Measurements from ENCODE around the gene MBD2.
A peak's percentile ranks its signal among the peaks of the same experiment; 100 is the strongest.

MBD2 gene

DNA sequence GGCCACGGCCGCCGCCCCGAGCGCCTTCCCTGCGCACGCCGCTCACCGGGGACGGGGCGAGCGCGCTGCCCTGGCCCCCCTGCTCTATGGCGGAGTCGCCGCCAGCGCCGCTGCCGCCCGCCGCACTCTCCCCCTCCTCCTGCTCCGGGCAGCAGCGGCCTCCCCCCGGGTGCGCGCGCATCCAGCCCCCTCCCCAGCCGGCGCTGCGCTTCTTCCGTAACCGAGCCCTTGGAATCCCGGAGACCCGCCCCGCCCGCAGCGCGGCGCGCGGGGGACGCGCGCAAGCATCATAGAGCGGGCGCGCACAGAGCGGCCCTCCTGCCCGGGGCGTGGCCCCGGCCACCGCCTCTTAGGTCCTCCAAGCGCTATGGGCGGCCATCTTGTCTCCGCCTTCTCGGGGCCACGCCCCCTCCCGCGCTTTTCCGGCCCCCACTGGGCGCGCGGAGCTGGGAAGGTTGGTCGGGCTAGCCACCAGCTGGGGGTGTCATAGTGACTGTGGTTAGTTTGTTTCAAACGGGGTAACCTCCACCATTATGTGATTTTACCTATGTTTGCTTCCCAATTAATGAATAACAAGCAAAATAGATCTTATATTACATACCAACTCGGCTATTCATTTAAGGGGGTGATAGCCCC, at the start of gene MBD2:
Gene MBD2 (minus strand): TSS at position 291 of the 636 bp plus-strand sequence. CDS start 110 bp downstream, at position 181.
- no peaks in the 10 kb centered on the region for H3K27me3 ChIP-seq (ENCODE audit: insufficient read depth, low read depth, severe bottlenecking)
- H3K4me3 ChIP-seq (ENCODE audit: low read depth, low read length): peak within 1 kb of the TSS; percentile 60
- peak; percentile 97 for DNase-seq
- peaks cover 5% of the 10 kb centered on the region for H3K9me3 ChIP-seq (ENCODE audit: severe bottlenecking)
- peaks cover 3% of the 10 kb centered on the region; the same call in 1 of the 2 replicates for H3K36me3 ChIP-seq
- TF ChIP-seq, protein P1, sequence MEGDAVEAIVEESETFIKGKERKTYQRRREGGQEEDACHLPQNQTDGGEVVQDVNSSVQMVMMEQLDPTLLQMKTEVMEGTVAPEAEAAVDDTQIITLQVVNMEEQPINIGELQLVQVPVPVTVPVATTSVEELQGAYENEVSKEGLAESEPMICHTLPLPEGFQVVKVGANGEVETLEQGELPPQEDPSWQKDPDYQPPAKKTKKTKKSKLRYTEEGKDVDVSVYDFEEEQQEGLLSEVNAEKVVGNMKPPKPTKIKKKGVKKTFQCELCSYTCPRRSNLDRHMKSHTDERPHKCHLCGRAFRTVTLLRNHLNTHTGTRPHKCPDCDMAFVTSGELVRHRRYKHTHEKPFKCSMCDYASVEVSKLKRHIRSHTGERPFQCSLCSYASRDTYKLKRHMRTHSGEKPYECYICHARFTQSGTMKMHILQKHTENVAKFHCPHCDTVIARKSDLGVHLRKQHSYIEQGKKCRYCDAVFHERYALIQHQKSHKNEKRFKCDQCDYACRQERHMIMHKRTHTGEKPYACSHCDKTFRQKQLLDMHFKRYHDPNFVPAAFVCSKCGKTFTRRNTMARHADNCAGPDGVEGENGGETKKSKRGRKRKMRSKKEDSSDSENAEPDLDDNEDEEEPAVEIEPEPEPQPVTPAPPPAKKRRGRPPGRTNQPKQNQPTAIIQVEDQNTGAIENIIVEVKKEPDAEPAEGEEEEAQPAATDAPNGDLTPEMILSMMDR (IDR thresholded peaks at IDR 0.05; ENCODE audit: low read depth, low read length): peak; percentile 27; the same call in 1 of the 2 replicates
- peak within 1 kb of the TSS; percentile 52 for H3K27ac ChIP-seq

GRCh38 chr18:54269893-54270844, 45.7 kb upstream of the MBD2 start:
- peak overlapping the region; percentile 89 for H3K4me3 ChIP-seq (ENCODE audit: low read depth, low read length)
- DNase-seq: peak; percentile 76
- no peaks in the 10 kb centered on the region for H3K9me3 ChIP-seq (ENCODE audit: severe bottlenecking)
- peak overlapping the region; percentile 80 for H3K27ac ChIP-seq
- TF ChIP-seq, protein P1 (IDR thresholded peaks at IDR 0.05; ENCODE audit: low read depth, low read length): 0 out of 2 replicates have a peak, but pooled peaks have one; percentile 12
- H3K27me3 ChIP-seq (ENCODE audit: insufficient read depth, low read depth, severe bottlenecking): no peaks in the 10 kb centered on the region
- peaks cover 2% of the 10 kb centered on the region; the same call in 1 of the 2 replicates for H3K36me3 ChIP-seq

DNA sequence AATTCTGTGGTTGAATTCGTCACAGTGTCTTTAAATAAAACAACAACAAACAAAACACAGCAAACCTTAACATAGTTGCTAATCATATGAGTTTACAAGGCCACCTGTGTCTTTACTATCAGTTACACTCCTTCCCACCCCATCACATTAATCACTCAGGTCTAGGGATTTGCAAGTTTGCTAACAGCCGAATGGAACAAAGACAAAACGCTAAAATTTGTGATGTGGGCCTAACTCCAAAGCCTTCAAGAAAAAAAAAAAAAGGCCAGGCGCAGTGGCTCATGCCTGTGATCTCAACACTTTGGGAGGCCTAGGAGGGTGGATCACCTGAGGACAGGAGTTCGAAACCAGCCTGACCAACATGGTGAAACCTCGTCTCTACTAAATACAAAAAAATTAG, 44.3 kb upstream of the MBD2 start:
- Histone ChIP-seq H3K9me3 (ENCODE audit: severe bottlenecking) (no peaks in the 10 kb centered on the region), H3K27ac (peak overlapping the region; percentile 80), H3K4me3 (ENCODE audit: low read depth, low read length) (peak overlapping the region; percentile 89), H3K27me3 (ENCODE audit: insufficient read depth, low read depth, severe bottlenecking) (no peaks in the 10 kb centered on the region), H3K36me3 (no peaks in the 10 kb centered on the region)
- DNase-seq: no peak
- TF ChIP-seq, protein P1 (IDR thresholded peaks at IDR 0.05; ENCODE audit: low read depth, low read length): no peak

DNA sequence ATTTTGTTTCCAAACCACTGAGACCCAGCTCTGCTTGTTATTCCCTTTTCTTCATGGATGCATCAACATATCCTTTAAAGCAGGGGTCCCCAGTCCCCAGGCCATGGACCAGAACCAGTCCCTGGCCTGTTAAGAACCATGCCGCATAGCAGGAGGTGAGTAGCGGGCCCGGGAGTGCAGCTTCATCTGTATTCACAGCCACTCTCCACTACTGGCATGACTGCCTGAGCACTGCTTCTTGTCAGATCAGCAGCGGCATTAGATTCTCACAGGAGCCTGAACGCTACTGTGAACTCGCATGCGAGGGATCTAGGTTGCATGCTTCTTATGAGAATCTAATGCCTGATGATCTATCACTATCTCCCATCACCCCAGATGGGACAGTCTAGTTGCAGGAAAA, 43.2 kb upstream of the MBD2 start:
- no peak for DNase-seq
- no peaks in the 10 kb centered on the region for H3K9me3 ChIP-seq (ENCODE audit: severe bottlenecking)
- TF ChIP-seq, protein P1 (IDR thresholded peaks at IDR 0.05; ENCODE audit: low read depth, low read length): no peak

GRCh38 chr18:54263904-54264336, 39.5 kb upstream of the MBD2 start:
- no peak for DNase-seq
- Histone ChIP-seq H3K36me3 (no peaks in the 10 kb centered on the region), H3K4me3 (ENCODE audit: low read depth, low read length) (no peak overlapping the region), H3K27me3 (ENCODE audit: insufficient read depth, low read depth, severe bottlenecking) (no peaks in the 10 kb centered on the region), H3K27ac (no peak overlapping the region), H3K9me3 (ENCODE audit: severe bottlenecking) (no peaks in the 10 kb centered on the region)
- TF ChIP-seq, protein P1 (IDR thresholded peaks at IDR 0.05; ENCODE audit: low read depth, low read length): no peak

More for the DNA sequence above, 43.2 kb upstream of the MBD2 start:
- H3K27ac ChIP-seq: no peak overlapping the region
- H3K27me3 ChIP-seq (ENCODE audit: insufficient read depth, low read depth, severe bottlenecking): no peaks in the 10 kb centered on the region
- no peak overlapping the region for H3K4me3 ChIP-seq (ENCODE audit: low read depth, low read length)
- no peaks in the 10 kb centered on the region for H3K36me3 ChIP-seq
